Breast epithelium (tissue), 4 donors: ENCODE results near the gene RIGI. TPM values are rescaled to one million over a fixed set of nuclear protein-coding genes. Genes with fewer than 3 reads are reported as not detected.
A peak's percentile ranks its signal among the peaks of the same experiment; 100 is the strongest.

Source experiments
- DNase-seq, 2 donors: peaks; one replicate each; pipeline ENCODE4 v3.0.0-alpha.2; 2019; ENCODE audit warnings: low spot score in 2 of 2
- H3K27ac ChIP-seq, 2 donors: fragments of 200-600 bp; sonication (generic) in 1 of 2; one replicate each; pipeline ENCODE4 v1.5.1; 2016 to 2019; ENCODE audit warnings: mild to moderate bottlenecking in 1 of 2
- H3K27me3 ChIP-seq, 2 donors: fragments of 200-600 bp; sonication (generic) in 1 of 2; one replicate each; pipeline versions ENCODE4 v1.5.1 to v1.6.0; 2017 to 2019; ENCODE audit warnings: control low read depth in 1 of 2, mild to moderate bottlenecking in 1 of 2
- H3K36me3 ChIP-seq: fragments of 200-600 bp; one replicate; pipeline ENCODE4 v1.5.1; 2019
- H3K4me1 ChIP-seq, 2 donors: fragments of 200-600 bp; sonication (generic); one replicate each; pipeline ENCODE4 v1.5.1; 2016 to 2019; ENCODE audit warnings: control low read depth in 1 of 2
- H3K4me3 ChIP-seq, 3 donors: fragments of 200-600 bp; sonication (generic); 1 replicate in 2 of 3; 2 replicates in 1 of 3; pipeline ENCODE4 v1.5.1; 2016 to 2019; ENCODE audit warnings: mild to moderate bottlenecking in 3 of 3, moderate library complexity in 2 of 3
- H3K9me3 ChIP-seq, 2 donors: fragments of 200-600 bp; sonication (generic) in 1 of 2; one replicate each; pipeline ENCODE4 v1.5.1; 2016 to 2019; ENCODE audit warnings: control low read depth in 1 of 2
- POLR2A ChIP-seq: fragments of 450-650 bp; IDR thresholded peaks from one replicate; pipeline ENCODE4 v1.6.1; 2016; ENCODE audit warnings: antibody characterized with exemption, mild to moderate bottlenecking, moderate library complexity
- POLR2AphosphoS5 ChIP-seq, 3 donors: sonication (generic); formaldehyde crosslinking; IDR thresholded peaks; one replicate each; pipeline ENCODE4 v1.6.1; 2017; ENCODE audit warnings: antibody characterized with exemption in 3 of 3
- intact Hi-C: fragments of 100-400 bp; cut with DNase I; formaldehyde crosslinking; loops from one replicate; pipeline ENCODE4 v1.15.1; 2023; ENCODE audit warnings: low total_unique reads
- total RNA-seq, 3 donors: library from RNA; depleted of rRNA; stranded (reverse); fragments of >200 nt; gene quantifications; one replicate each; pipeline ENCODE4 v1.1.0, GENCODE V29; 2016
- TF ChIP-seq, protein P1 (sequence below), 3 donors: fragments of 450-650 bp; IDR thresholded peaks; one replicate each; pipeline ENCODE4 v1.5.1; 2016 to 2017; ENCODE audit warnings: antibody characterized with exemption in 3 of 3, mild to moderate bottlenecking in 3 of 3, moderate library complexity in 3 of 3

The RIGI gene
- total RNA-seq, 3 donors from 2014 or later: 6.4 to 16.7 (median 12.5) TPM

DNA sequence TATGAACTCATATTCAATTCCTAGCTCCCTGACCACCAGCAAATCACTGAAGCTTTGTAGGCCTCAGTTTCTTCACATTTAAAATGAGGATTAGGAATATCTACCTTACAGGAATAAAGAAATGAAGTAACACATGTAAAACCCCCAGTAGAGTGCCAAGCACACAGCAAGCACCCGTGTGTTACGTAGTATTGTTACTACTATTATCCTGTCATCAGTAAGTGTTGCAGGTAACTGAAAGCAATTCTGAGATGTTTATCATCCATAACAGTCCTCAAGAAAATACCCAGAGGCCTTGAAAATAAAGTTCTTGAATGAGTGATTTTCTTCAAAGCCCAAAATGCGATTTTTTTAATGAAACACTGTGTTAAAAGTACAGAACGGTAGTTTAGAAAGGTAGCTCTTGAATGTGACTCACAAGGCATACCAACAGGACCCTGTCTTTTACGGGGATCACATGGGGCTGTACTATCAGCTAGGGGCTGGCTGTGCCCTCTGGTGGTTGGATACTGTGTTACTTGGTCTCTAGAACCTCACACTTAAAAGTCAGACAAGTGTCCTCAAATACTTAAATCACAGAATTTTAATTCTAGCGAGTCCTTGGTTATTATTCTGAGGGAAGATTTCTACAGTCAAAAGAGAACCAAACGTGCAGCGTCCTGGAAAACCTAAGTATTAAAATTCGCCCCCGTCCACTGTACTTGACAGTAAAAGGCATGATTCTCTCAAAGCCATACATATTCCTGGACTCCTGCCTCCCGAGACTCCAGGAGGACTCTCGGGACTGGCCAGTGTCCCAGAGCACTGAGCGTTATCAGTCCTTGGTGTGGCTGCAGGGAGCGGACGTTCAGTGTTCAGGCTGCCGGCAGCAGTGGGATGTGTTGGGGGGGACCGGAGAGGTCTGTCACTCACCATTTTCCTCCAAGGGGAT is 46.2 kb upstream of the RIGI start:
- H3K4me1 ChIP-seq: peaks cover 0 to 9% of the 10 kb centered on the region in 2 donors
- TF ChIP-seq POLR2A (no peak), POLR2AphosphoS5 (IDR thresholded peaks at IDR 0.05) (no peak)
- TF ChIP-seq, protein P1, sequence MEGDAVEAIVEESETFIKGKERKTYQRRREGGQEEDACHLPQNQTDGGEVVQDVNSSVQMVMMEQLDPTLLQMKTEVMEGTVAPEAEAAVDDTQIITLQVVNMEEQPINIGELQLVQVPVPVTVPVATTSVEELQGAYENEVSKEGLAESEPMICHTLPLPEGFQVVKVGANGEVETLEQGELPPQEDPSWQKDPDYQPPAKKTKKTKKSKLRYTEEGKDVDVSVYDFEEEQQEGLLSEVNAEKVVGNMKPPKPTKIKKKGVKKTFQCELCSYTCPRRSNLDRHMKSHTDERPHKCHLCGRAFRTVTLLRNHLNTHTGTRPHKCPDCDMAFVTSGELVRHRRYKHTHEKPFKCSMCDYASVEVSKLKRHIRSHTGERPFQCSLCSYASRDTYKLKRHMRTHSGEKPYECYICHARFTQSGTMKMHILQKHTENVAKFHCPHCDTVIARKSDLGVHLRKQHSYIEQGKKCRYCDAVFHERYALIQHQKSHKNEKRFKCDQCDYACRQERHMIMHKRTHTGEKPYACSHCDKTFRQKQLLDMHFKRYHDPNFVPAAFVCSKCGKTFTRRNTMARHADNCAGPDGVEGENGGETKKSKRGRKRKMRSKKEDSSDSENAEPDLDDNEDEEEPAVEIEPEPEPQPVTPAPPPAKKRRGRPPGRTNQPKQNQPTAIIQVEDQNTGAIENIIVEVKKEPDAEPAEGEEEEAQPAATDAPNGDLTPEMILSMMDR (IDR thresholded peaks at IDR 0.05): peak; percentile 17 to 46 (median 34)
- H3K4me3 ChIP-seq: peak overlapping the region; percentile 89 to 91 (median 91)
- peak in 1 of 2 donors; percentile 30 for DNase-seq
- H3K27me3 ChIP-seq: no peaks in the 10 kb centered on the region
- H3K27ac ChIP-seq: peak overlapping the region; percentile 92 to 95
- no peaks in the 10 kb centered on the region for H3K36me3 ChIP-seq
- no peaks in the 10 kb centered on the region for H3K9me3 ChIP-seq
- intact Hi-C loops: no loop called here

DNA sequence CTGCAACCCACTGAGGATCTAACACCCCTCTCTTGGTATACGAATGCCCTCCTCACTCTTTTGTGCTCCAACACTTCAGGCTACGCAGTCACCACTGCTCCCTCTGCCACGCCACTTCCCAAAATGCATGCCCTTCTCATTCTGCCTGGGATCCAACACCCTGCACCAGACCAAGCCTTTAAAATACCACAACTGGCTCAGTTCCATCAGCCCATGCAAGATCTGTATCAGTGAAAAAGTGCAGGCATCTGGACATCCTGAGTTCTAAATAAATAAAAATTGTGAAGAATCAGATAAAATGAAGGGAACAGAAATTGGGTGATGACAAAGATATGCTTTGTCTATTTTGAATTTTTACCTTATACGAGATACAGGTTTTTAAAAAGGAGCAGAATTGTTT is 44.3 kb upstream of the RIGI start:
- Histone ChIP-seq H3K27ac (no peak overlapping the region), H3K27me3 (no peaks in the 10 kb centered on the region), H3K9me3 (no peaks in the 10 kb centered on the region), H3K36me3 (no peaks in the 10 kb centered on the region), H3K4me3 (no peak overlapping the region), H3K4me1 (peaks cover 0 to 9% of the 10 kb centered on the region in 2 donors)
- TF ChIP-seq POLR2AphosphoS5 (IDR thresholded peaks at IDR 0.05) (no peak), POLR2A (no peak)
- TF ChIP-seq, protein P1 (IDR thresholded peaks at IDR 0.05): no peak
- no peak for DNase-seq
- intact Hi-C loops: no loop called here

DNA sequence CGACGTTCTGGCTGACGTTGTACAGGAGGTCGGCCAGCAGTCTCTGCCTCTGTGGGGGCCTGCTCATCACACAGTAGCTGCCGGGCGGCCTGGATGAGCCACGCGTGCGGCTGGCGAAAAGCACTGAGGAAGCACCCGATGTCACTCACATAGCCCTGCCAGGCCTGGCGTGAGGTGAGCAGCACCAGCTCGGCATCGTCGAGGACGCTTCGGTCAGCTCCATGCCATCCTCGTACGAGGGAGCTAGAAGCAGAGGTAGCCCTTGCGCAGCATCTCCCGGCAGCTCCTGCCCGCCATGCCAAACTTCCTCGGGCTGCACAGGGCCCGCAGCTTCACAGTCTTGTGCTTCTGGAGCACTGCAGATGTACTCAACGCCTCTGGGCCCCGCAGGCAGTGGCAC is 40.8 kb upstream of the RIGI start:
- DNase-seq: no peak
- Histone ChIP-seq H3K27ac (no peak overlapping the region), H3K36me3 (no peaks in the 10 kb centered on the region), H3K27me3 (no peaks in the 10 kb centered on the region), H3K9me3 (no peaks in the 10 kb centered on the region), H3K4me1 (peaks cover 0 to 9% of the 10 kb centered on the region in 2 donors), H3K4me3 (no peak overlapping the region)
- TF ChIP-seq, protein P1 (IDR thresholded peaks at IDR 0.05): no peak
- TF ChIP-seq POLR2A (no peak), POLR2AphosphoS5 (IDR thresholded peaks at IDR 0.05) (no peak)
- intact Hi-C loops: no loop called here

DNA sequence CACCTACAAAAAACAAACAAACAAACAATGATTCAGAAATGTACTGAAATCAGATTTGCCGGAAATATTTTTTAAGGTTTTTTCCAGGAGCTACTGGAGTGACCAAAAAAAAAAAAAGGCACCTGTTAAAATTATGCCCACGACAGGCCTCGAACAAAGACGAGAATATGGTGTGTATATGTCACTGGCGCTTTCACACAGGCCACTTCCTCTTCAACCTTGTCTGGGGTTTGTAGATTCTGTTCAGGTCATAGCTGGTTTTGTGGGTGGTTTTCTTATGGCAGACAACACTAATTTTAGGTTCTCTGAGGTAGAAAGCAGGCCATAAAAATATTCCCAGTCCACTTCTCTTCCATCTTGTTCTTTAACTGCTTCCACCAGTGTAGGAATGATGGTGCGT is 40.0 kb upstream of the RIGI start:
- TF ChIP-seq, protein P1 (IDR thresholded peaks at IDR 0.05): no peak
- TF ChIP-seq POLR2A: no peak
- Histone ChIP-seq H3K4me1 (peaks cover 0 to 2% of the 10 kb centered on the region in 2 donors), H3K36me3 (no peaks in the 10 kb centered on the region), H3K9me3 (no peaks in the 10 kb centered on the region), H3K27me3 (no peaks in the 10 kb centered on the region), H3K4me3 (no peak overlapping the region), H3K27ac (no peak overlapping the region)
- intact Hi-C loops: no loop called here
- no peak for DNase-seq

DNA sequence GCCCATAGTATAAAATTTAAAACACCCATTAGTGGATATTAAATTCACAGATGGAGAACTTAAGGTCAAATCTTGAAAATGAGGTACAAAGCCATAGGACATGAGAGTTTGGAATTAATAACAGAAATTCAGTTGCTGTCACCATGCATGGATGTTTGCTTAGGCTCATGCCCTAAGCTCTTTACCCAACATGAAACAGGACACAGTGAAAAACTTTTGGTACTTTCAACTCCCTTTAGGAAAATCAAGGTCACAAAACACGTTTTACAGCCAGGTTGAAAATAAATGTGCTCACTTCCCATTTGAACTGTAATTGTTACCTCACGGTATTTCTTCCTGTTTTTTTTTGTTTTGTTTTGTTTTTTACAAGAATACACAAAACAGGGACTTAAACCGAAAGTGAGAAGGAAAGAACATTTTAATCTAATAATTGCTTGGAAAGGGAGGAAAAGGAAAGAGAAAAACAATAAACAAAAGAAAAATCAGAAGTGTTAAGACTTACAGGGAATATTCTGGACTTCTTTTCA is 32.5 kb upstream of the RIGI start:
- Histone ChIP-seq H3K9me3 (no peaks in the 10 kb centered on the region), H3K27ac (no peak overlapping the region), H3K4me3 (no peak overlapping the region), H3K27me3 (no peaks in the 10 kb centered on the region), H3K4me1 (no peaks in the 10 kb centered on the region), H3K36me3 (no peaks in the 10 kb centered on the region)
- intact Hi-C loops: loop anchor here (10.0 kb wide), 1 partner anchor 174 kb away; the partner anchor contains the start of gene ACO1
- TF ChIP-seq POLR2AphosphoS5 (IDR thresholded peaks at IDR 0.05): no peak
- TF ChIP-seq POLR2A: no peak
- TF ChIP-seq, protein P1 (IDR thresholded peaks at IDR 0.05): no peak
- DNase-seq: no peak
